Endothelial cell of hepatic sinusoid (primary cell): ENCODE data around the gene GSTT4.
"Not testable (repeated sequence)": the region's sequence is repeated elsewhere in the genome, so short reads cannot be mapped to it uniquely, and the experiment has no call there.

Experiments used
- in situ Hi-C: cut with HindIII; loops from 2 replicates; pipeline ENCODE4 v1.10.0; 2017; ENCODE audit warnings: low sequenced_read_pairs

GSTT4 gene

DNA sequence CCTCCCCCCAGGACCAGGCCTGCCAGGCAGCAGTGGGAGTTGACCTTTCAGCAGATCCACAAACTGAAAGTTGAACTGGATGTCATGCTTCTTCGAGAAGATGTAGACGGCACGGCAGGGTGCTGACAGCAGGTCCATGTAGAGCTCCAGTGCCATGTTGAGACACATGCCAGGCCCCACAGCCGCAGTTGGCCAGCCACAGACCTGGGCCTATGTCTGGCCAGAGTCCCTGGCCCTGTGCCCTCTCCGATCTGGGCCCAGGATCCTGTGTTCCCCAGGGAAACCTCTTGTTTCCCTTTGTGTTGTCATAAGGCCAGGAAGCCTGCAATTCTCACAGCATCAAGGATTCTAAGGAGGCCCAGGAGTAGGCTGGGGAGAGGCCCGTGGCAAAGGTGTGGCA is at the start of gene GSTT4:
Gene GSTT4 (minus strand): TSS at position 253 of the 400 bp plus-strand sequence. CDS start 97 bp downstream, at position 156.
- in situ Hi-C loops, result loop anchor here (10.0 kb wide), 1 partner anchor 150 kb away; no protein-coding TSS in a partner anchor

DNA sequence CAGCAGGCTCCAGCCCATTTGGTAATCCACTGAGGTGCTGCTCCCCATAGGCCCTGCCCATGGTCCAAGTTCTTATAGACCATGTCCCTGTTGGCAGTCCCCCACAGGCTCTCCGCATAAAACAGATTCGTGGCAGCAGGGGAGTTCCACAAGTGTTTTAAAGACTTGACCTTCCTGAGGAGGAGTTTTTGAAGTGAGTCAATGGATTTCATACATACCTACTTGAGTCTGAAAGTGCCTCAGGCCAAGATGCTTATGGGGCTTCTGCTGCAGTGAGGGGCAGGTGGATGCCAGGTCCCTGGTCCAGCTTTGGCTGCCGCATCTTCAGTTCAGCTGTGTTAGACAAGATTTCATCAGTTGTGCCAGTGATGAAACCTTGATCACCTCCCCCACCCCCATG is 49.1 kb upstream of the GSTT4 start:
- in situ Hi-C loops, result no loop called here

DNA sequence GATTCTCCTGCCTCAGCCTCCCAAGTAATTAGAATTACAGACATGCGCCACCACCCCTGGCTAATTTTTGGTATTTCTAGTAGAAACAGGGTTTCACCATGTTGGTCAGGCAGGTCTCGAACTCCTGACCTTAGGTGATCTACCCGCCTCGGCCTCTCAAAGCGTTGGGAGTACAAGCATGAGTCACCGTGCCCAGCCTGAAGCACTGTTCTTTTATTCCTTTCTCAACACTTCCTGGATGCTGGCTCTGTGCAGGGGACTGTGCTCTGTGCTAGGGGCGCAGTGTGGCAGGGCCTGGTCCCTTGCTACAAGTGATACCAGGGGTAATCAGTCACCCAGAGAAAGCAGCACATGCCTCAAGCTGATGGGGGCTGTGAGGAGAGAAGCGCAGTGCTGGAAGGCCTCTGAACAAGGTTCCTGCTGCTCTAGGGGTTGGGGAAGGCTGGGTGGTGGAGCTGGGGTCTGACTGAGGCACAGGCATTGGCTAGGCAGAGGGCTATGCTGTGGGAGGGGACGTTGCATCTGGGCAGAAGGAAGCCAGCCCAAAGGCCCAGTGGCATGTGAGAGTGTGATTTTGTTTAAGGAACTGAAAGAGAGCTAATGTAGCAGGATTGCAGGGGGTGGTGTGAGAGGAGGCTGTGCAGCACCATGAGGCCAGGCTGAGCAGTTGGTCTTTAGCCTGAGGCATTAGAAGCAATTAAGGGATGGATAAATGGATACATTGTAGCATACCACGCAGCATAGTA is 48.4 kb upstream of the GSTT4 start:
- in situ Hi-C loops, result no loop called here

DNA sequence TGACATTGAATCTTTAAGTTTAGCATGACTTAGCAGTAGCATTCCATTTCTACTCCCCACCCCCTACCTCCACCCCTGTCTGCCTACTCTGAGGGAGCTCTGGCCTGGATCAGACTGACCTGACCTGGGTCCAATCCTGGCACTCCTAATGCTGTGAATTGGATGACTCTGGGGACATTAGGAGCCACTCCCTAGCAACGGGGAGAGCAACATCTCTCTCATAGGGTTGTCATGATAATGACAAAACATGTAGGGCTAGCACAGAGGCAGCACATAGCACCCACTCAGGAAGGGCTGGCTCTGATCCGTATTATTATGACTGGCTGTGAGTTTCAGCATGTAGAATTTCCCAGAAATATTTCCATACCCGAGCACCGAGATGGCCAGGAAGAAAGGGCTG is 46.3 kb upstream of the GSTT4 start:
- in situ Hi-C loops, result no loop called here

DNA sequence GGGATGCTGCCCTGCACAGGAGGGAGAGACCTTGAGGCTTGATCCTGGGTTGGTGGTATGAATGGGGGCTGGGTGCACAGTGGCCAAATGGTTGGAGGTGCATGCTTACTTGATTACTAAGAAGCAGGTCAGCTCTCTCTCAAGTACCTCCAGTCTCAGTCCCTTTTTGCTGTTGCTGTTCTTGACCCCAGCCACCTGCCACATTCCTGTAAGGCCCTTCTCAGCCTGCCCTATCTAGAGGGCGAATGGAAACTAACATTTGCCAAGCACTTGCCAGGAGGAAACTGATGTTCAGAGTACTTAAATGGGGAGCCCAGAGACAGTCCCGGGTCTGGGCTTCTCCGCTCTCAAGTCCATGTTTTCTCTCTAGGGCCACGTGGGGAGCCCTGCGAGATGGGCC is 45.8 kb upstream of the GSTT4 start:
- in situ Hi-C loops, result no loop called here

DNA sequence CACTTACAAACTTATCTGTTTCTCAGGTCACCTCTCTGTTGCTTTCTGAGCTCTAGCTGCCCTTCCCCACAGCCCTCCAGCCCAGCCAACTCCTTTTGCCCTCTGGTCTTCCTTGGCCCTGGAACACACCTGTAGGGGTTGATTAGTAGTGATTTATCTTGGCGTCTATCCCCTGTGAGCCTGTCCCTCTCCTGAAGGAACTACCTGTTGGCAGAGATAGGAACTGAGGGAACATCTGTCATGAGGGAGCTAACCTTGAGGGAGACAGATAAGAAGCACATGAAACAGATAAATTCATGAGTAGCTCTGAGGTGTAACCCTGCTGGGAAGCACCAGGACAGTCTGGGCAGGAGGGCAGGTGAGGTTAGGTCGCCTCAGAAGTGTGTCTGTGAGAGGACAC is 44.7 kb upstream of the GSTT4 start:
- in situ Hi-C loops, result no loop called here

DNA sequence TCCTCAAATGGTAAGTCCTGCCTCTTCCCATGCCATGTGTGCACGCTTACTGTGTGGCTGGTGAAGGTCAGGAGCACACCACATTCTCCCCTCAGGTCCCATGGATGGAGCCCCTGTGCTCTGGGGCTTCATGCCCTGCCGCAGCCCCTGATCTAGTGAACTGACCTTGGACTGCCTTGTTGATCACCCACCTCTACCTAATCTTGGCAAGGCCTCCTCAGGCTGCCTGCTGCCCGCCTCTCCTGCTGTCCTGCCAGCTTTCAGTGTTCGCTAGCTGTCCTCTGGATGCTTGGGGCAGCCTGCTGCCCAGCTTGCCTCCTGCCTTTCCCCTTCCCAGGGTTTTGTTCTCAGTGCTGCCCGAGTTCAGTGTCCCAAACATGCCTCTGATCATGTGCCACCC is 44.0 kb upstream of the GSTT4 start:
- in situ Hi-C loops, result no loop called here

DNA sequence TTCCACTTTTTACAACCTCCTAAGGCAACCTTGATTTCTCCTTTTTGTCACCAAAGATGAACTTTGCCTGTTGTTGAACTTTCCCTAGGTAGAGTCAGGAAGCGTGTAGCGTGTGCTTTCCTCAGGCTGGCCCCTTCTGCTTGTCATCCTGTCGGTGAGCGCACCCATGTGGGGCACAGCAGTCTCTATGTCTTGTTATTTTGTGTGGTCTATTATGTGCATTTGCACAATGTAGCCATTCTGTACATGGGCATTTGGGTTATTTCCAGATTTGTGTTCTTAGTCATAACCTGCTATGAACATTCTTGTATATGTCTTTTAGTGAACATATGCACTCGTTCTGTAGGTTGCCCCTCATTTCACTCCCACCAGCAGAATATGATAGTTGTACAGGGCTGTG is 40.8 kb upstream of the GSTT4 start:
- in situ Hi-C loops, result no loop called here

DNA sequence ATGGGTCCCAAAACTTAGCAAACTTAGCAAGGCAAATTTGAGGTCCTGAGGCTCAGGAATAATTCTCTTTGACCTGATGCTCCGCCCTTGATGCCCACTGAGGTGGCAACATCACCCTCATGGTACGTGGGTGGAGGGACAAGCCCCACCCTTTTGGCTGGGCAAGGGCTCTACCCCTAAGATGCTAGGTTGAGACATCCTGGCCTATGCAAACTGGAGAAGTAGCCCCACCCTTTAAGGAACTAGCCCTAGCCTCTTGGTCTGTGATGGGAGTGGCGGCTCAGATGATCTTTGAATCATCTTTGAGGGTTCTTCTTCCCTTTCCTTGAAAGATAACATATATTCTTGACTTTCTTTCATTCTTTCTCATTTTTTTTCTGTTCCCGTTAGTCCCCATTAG is 38.7 kb upstream of the GSTT4 start:
- in situ Hi-C loops, result no loop called here

DNA sequence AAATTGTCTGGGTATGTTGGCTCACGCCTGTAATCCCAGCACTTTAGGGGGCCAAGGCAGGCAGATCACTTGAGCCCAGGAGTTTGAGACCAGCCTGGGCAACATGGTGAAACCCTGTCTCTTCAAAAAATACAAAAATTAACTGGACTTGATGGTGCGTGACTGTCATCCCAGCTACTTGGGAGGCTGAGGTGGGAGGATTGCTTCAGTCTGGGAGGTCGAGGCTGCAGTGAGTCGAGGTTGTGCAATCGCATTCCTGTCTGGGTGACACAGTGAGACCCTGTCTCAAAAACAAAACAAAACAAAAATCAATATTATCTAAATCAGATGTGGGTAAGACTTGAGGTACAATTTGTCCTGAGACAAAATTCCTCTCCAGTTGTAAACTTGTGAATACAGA is 38.2 kb upstream of the GSTT4 start:
- in situ Hi-C loops, result not testable (repeated sequence)

DNA sequence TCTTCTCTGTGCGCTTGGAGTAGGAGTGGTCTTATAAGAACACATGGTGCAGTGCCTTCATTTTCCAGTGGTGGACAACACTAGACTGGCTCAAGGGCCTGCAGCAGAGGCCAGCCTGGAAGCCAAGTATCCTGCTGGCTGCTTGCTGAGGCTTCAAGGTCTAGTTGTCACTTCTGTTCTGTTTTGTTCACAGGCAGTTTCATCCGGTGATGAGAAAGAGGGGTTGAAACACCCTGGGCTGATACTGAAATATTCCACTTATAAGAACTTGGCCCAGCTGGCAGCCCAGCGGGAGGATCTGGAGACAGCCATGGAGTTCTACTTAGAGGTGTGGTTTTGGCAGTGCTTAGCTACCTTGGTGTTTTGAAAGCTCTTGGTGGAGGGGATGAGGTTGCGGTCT is 35.7 kb upstream of the GSTT4 start:
- in situ Hi-C loops, result no loop called here

DNA sequence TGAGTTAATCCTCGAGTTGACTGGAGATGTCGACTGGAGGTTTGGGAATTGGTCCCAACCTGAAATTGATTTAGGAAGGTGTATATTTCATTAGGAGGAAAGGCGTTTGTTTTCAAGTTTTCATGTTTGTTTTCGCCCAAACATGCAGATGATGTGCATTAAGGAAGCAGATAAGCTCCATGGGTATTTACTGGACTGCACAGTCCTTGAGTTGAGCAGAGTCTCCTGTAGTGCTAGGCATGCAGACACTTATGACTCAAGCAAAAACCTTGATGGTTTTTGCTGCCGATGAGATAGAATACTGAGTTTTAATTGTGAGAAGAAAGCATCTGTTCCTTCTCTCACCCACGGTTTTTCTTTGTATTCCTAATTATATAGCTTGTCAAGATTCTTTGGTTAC is 33.8 kb upstream of the GSTT4 start:
- in situ Hi-C loops, result no loop called here

DNA sequence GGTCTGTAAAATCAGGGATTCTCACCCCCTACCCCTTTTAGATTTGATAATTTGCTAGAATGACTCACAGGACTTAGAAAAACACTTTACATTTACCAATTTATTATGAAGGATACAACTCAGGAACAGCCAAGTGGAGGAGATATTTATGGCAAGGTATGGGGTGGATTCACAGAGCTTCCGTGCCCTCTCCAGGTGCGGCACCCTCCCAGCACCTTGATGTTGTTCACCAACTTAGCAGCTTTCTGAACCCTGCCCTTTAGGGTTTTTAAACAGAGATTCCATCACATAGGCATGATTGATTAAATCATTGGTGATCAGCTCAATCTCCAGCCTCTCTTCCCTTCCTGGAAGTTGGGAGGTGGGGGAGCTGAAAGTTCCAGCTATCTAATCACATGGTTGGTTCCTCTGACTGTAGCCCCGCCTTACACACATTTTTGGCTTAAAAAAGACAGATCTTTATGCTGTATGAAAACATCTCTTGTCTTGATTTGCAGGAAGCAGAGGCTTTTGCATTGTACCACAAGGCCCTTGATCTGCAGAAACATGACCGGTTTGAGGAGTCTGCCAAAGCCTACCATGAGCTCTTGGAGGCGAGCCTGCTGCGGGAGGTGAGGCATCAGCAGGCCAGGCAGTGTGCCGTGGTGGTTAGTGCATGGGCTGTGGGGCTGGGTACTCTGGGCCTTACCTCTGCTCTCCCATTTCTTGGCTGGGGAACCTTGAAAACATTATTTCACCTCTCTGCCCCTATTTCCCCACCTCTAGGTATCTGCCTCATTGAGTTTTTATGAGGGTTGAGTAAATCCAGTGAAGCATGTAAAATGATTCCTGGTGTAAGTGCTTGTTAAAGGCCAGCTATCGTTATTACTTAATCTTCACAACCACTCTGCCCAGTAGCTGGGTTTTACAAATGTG is 32.9 kb upstream of the GSTT4 start:
- in situ Hi-C loops, result no loop called here

DNA sequence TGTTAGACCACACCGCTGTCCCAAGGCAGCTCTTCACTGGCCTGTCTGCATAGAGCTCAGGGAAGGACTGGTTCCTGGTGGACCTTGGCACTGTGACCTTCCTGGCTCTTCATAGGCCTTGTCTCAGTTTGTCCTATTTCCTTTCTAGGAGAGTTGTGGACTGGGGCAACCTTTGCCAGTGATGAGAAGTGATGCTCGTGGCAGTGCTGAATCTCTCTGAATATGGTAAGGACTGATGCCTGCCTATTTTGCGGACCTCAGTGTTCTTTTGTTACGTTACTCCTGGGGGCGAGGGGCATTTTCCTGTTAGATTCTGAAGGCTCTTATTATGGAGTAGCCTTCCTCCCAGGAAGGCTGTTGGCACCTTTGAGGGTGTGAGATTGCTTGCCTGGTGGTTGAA is 30.0 kb upstream of the GSTT4 start:
- in situ Hi-C loops, result no loop called here

DNA sequence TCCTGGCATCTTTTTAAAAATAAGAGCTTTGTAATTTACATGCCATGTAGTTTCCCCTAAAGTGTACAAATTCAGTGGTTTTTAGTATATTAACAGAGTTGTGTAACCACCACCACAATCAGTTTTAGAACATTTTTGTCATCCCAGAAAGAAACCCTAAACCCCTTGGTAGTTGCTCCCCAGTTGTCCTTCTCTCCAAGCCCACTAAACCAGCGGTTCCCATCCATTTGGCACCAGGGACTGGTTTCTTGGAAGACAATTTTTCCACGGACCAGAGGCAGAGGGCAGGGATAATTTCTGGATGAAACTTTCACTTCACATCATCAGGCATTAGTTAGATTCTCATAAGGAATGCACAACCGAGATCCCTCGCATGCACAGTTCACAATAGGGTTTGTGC is 28.5 kb upstream of the GSTT4 start:
- in situ Hi-C loops, result no loop called here

DNA sequence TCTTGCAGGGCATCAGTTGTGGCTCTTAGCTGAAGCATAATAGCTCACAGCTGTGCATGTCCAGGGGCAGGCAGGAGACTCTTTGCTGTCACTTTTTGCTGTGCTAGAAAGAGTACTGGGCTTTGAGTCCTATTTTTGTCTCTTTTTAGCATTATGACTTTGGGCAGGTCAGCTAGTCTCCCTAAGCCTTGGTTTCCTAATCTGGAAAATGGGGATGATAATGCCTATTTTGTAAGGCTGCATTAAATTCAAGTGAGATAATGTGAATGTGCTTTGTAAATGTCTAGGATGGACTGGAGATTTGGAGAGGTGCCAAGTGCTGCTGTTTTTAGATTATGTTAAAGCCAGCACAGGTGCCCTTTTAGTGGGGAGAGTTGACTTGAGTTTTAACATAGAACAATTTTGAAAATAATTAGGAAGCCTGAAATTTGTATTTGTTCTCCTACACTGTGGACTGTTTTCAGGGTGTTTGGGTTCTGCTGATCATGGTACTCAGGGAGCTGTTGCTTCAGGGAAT is 25.0 kb upstream of the GSTT4 start:
- in situ Hi-C loops, result no loop called here

DNA sequence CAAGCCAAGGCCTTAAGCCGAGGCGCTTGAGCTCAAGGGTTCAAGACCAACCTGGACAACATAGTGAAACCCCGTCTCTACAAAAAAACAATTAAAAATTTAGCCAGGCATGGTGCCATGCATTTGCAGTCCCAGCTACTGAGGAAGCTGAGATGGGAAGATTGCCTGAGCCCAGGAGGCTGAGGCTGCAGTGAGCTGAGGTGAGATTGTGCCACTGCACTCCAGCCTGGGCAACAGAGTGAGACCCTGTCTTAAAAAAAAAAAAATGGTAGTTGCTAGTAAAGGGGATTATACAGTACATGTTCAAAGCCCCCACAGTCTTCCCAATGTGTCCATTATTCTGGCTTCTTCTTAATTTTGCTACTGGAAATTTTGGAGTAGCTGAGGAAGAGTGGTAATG is 24.1 kb upstream of the GSTT4 start:
- in situ Hi-C loops, result no loop called here

DNA sequence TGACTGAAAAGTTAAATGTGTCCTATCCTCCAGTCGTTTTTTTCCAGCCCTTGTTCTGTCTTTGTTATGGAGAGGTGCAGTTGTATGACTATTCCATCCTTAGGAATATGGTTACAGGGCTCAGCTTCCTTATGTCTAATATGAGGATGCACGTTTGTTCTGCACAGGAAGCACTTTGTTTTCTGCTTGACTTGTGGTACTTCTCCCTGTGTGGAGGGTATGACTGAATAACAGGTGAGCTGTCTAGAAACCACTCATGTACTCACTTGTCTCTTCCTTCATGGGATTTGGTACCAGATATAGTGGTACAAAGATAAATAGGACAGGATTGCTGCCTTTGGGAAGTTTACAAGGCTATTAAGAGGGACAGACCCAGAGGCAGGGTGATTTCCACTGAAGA is 23.3 kb upstream of the GSTT4 start:
- in situ Hi-C loops, result no loop called here

DNA sequence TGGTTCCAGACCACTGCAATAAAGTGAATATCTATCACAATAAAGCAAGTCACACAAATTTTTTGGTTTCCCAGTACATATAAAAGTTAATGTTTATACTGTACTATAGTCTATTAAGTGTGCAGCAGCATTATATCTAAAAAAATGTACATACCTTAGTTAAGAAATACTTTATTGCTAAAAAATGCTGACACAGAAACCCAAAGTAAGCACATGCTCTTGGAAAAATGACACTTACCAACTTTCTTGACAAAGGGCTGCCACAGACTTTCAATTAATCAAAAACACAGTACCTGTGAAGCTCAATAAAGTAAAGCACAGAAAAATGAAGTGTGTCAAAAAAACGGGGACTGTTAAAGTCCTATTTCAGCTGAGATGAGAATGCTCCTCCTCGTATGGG is 22.7 kb upstream of the GSTT4 start:
- in situ Hi-C loops, result no loop called here

DNA sequence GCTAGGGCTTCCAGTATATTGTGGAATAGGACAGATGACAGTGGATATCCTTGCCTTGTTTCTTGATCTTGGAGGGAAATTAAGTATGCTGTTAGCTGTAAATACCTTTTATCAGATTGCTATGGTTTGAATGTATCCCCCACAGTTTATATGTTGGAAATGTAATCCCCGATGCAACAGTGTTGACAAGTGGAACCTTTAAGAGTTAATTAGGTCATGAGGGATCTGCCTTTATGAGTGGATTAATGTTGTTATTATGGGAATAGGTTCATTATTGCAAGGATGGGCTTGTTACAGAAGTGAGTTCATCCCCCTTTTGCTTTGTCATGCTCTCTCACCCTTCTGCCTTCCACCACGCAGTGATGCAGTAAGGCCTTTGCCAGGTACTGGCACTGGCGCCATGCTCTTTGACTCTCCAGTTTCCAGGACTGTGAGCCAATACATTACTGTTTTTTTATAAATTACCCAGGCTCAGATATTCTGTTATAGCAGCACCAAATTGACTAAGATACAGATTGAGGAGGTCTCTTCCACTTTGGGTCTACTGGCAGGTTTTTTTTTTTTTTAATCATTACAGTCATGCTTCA is 22.2 kb upstream of the GSTT4 start:
- in situ Hi-C loops, result no loop called here

DNA sequence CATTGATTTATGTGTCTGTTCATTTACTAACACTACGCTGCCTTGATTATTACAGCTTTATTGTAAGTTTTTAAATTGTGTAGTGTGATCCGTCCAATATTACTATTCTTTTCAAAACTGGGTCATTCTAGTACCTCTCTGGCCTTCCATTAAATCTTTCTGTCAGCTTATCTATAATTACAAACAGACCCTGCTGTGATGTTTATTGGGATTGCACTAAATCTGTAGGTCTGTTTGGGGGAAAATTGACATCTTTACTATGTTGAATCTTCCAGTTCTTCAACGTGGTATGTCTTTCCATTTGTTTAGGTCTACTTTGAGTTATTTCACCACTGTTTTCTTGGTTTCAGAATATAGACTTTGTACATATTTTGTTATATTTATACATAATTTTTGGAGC is 21.5 kb upstream of the GSTT4 start:
- in situ Hi-C loops, result no loop called here

DNA sequence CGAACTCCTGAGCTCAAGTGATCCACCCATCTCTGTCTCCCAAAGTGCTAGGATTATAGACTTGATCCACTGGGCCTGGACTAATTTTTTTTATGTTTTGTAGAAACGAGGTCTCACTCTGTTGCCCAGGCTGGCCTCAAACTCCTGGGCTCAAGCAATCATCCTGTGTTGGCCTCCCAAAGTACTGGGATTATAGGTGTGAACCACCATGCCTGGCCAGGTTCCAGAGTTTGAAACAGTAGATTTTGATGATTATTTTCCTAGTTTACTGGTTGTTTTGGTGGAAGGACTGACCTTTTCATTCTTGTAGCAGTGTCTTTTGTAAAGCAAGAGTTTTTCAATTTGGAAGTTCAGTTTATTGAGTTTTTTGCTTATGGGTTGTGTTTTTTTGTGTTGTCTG is 20.8 kb upstream of the GSTT4 start:
- in situ Hi-C loops, result no loop called here
